Type B pancreatic cell (in vitro differentiated cells): ENCODE measurements around the gene DNMT3L. TPM values are rescaled to one million over a fixed set of nuclear protein-coding genes. Genes with fewer than 3 reads are reported as not detected.
"Not testable (repeated sequence)": the region's sequence is repeated elsewhere in the genome, so short reads cannot be mapped to it uniquely, and the experiment has no call there.

Experiments
- DNase-seq: peaks from one replicate; pipeline ENCODE4 v3.0.0; 2021; ENCODE audit warnings: mixed read lengths; ENCODE audit not compliant: unreplicated experiment; ENCODE audit errors: extremely low spot score
- H3K27ac Mint-ChIP-seq: 2 replicates; pipeline ENCODE4 v1.8.0; 2021; ENCODE audit warnings: mild to moderate bottlenecking, mixed read lengths
- H3K27me3 Mint-ChIP-seq: 2 replicates; pipeline ENCODE4 v1.8.0; 2021; ENCODE audit warnings: mixed read lengths
- H3K36me3 Mint-ChIP-seq: 2 replicates; pipeline ENCODE4 v1.8.0; 2021; ENCODE audit warnings: mixed read lengths
- H3K4me1 Mint-ChIP-seq: one replicate; pipeline ENCODE4 v1.8.0; 2021; ENCODE audit warnings: mixed read lengths; ENCODE audit not compliant: unreplicated experiment
- H3K4me3 Mint-ChIP-seq: 2 replicates; pipeline ENCODE4 v1.8.0; 2021; ENCODE audit warnings: mild to moderate bottlenecking, mixed read lengths
- H3K9me3 Mint-ChIP-seq: 2 replicates; pipeline ENCODE4 v1.8.0; 2021; ENCODE audit warnings: mixed read lengths
- CTCF ChIP-seq: fragments of 200-600 bp; sonication (generic); conservative IDR thresholded peaks from 2 replicates; pipeline ENCODE4 v1.5.0; 2021; ENCODE audit warnings: antibody characterized with exemption, mild to moderate bottlenecking
- total RNA-seq: library from RNA; stranded (reverse); gene quantifications from 2 replicates; pipeline ENCODE4 v1.2.1, GENCODE V29; 2021; ENCODE audit warnings: low replicate concordance

Gene DNMT3L
- total RNA-seq, 1 donor from 2014 or later = not detected

- Mint-ChIP-seq H3K4me3 (no peak overlapping the region), H3K27me3 (no peaks in the 10 kb centered on the region), H3K27ac (no peak overlapping the region), H3K36me3 (no peaks in the 10 kb centered on the region), H3K9me3 (no peaks in the 10 kb centered on the region), H3K4me1 (no peaks in the 10 kb centered on the region)
- no peak for DNase-seq
- no peak for TF ChIP-seq CTCF
These were observed 62.2 kb downstream of the DNMT3L start for GRCh38 chr21:44199448-44199847.

- not testable (repeated sequence) for H3K4me1 Mint-ChIP-seq, DNase-seq, H3K4me3 Mint-ChIP-seq, H3K27me3 Mint-ChIP-seq, H3K9me3 Mint-ChIP-seq, H3K36me3 Mint-ChIP-seq, H3K27ac Mint-ChIP-seq
These were observed 64.6 kb downstream of the DNMT3L start for GRCh38 chr21:44197156-44197516.

Other genes with a start within 250 kb of the DNMT3L start
- 33.7 and 37.0 TPM in 2 replicates for gene TRAPPC10, start 249.6 kb downstream of the DNMT3L start, total RNA-seq
- 5.1 and 5.8 TPM in 2 replicates for gene PWP2, start 154.5 kb downstream of the DNMT3L start, total RNA-seq
- 6.9 and 13.4 TPM in 2 replicates for gene GATD3, start 128.2 kb downstream of the DNMT3L start, total RNA-seq
- gene ICOSLG, start 21.0 kb downstream of the DNMT3L start, total RNA-seq = 5.4 and 13.8 TPM in 2 replicates
- gene AIRE, start 24.0 kb upstream of the DNMT3L start, total RNA-seq = 0.12 TPM in 1 of 2 replicates, not detected in the other
- gene PFKL, start 38.2 kb upstream of the DNMT3L start, total RNA-seq = 135 and 178 TPM in 2 replicates
- gene CFAP410, start 77.5 kb upstream of the DNMT3L start, total RNA-seq = 15.1 and 23.1 TPM in 2 replicates
- gene TRPM2, start 91.7 kb upstream of the DNMT3L start, total RNA-seq = 0.05 and 0.07 TPM in 2 replicates
- gene LRRC3, start 193.6 kb upstream of the DNMT3L start, total RNA-seq = 6.4 and 8.7 TPM in 2 replicates